ENCODE data around the gene PHACTR3.
A peak's percentile ranks its signal among the peaks of the same experiment; 100 is the strongest.

PHACTR3 gene

DNA sequence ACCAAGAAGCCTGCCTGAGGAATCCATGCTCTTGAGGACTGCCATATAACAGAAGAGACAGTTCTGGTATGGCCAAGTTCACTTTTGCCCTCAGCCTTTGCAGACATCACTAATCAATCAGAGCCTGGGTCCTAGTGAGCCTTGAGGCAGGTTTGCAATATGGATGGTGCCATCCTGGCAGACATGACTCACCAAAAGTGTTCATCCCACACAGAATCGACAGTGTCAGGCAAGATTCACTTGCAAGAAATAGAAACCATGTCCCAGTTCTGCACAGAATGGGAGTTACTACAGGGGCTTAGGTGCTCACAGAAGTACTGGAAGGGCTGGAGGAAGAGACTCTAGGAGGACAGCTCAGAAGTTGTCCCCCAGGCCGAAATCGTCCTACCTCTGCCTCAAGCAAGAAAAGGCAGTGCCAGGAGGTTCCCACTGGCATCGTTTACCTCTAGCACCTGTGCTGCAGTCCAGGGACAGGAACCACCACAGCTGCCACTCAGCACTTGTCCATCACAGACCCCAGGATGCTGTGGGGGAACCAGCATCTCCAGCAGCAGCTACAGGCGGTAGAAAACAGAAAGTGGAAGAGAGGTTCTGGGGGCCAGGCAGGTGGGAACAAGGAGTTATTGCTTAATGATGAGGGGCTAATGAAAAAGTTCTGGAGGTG, 42.6 kb upstream of the PHACTR3 start:
- TF ChIP-seq, protein P1, sequence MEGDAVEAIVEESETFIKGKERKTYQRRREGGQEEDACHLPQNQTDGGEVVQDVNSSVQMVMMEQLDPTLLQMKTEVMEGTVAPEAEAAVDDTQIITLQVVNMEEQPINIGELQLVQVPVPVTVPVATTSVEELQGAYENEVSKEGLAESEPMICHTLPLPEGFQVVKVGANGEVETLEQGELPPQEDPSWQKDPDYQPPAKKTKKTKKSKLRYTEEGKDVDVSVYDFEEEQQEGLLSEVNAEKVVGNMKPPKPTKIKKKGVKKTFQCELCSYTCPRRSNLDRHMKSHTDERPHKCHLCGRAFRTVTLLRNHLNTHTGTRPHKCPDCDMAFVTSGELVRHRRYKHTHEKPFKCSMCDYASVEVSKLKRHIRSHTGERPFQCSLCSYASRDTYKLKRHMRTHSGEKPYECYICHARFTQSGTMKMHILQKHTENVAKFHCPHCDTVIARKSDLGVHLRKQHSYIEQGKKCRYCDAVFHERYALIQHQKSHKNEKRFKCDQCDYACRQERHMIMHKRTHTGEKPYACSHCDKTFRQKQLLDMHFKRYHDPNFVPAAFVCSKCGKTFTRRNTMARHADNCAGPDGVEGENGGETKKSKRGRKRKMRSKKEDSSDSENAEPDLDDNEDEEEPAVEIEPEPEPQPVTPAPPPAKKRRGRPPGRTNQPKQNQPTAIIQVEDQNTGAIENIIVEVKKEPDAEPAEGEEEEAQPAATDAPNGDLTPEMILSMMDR (IDR thresholded peaks at IDR 0.05; ENCODE audit: borderline replicate concordance, control extremely low read depth, extremely low read depth, insufficient read depth, missing control alignments), result no peak
- in situ Hi-C loops (cut with MboI; ENCODE audit: low sequenced_read_pairs, unreplicated experiment), result no loop called here

DNA sequence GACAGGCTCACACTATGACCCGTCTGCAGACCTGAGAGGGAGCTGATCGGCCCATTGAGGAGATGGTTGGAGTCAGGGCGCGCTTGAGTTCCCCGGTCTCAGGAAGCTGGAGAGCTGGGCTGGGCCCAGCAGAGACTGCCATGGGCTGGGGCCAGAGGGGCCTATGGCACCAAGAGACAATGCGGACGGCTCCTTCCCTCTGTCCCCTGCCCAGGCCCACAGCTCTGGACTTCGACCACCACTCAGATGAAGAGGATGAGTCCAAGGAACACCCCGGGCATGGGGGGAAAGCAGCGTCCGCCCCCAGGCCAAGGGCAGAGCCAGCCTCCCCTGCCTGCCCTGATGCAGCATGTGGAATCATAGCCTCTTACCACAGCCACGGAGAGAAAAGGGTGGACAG, 40.2 kb upstream of the PHACTR3 start:
- peak; percentile 6 for DNase-seq (ENCODE audit: low spot score)
- in situ Hi-C loops (cut with MboI; ENCODE audit: low sequenced_read_pairs, unreplicated experiment), result no loop called here
- TF ChIP-seq, protein P1 (IDR thresholded peaks at IDR 0.05; ENCODE audit: borderline replicate concordance, control extremely low read depth, extremely low read depth, insufficient read depth, missing control alignments), result no peak

More for the DNA sequence above, 42.6 kb upstream of the PHACTR3 start:
- peak; percentile 10 for DNase-seq (ENCODE audit: low spot score)

GRCh38 chr20:59564943-59565342, 39.4 kb upstream of the PHACTR3 start:
- TF ChIP-seq, protein P1 (IDR thresholded peaks at IDR 0.05; ENCODE audit: borderline replicate concordance, control extremely low read depth, extremely low read depth, insufficient read depth, missing control alignments), result no peak
- in situ Hi-C loops (cut with MboI; ENCODE audit: low sequenced_read_pairs, unreplicated experiment), result no loop called here
- DNase-seq (ENCODE audit: low spot score), result no peak

- in situ Hi-C loops (cut with MboI; ENCODE audit: low sequenced_read_pairs, unreplicated experiment), result no loop called here
- TF ChIP-seq, protein P1 (IDR thresholded peaks at IDR 0.05; ENCODE audit: borderline replicate concordance, control extremely low read depth, extremely low read depth, insufficient read depth, missing control alignments), result no peak
- peak; percentile 20 for DNase-seq (ENCODE audit: low spot score)
These were observed 38.4 kb upstream of the PHACTR3 start for GRCh38 chr20:59565768-59566461.

DNA sequence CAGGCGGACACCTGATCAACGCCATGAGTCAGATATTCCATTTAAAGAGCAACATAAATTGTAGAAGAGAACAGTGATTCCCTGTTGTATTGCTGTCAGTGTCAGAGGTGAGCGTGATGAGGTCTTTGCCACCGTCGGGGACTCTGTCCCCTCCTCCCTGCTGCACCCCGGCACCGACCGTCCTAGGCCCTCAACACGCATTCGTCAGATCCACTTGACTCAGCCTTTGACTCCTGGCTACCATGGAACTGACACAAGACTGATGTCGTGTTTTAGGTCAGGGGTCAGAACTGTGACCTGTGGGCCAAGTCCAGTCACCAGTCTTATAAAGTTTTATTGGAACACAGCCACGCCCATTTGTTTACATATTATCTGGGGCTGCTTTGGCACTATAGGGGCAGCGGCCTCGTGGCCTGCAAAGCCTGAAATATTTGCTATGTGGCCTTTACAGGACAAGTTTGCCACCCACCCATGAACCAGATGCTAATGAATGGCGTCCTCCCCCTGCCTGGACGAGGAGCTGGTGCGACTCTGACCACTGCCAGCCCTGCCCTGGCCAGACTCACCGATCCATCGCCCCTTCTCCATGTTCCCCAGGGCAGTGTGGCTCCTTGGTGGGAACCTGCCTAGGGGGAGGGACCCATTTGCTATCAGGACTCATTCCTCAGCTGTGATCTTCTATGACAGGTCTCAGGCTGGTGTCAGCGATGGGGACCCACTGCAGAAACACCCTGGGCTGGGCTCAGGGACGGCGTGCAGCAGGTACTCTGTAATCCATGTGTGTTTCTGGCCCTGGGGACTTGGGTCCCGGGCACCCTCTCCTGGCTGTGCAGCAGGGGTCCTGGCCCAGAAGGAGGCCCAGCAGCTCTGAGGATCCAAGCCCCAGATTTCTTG, 37.5 kb upstream of the PHACTR3 start:
- DNase-seq (ENCODE audit: low spot score), result peak; percentile 24
- in situ Hi-C loops (cut with MboI; ENCODE audit: low sequenced_read_pairs, unreplicated experiment), result no loop called here

More for the DNA sequence above, 37.5 kb upstream of the PHACTR3 start:
- TF ChIP-seq, protein P1 (IDR thresholded peaks at IDR 0.05; ENCODE audit: borderline replicate concordance, control extremely low read depth, extremely low read depth, insufficient read depth, missing control alignments), result no peak
